Ovary (tissue), 9 donors: ENCODE results near the gene SLC25A33. TPM values are rescaled to one million over a fixed set of nuclear protein-coding genes. Genes with fewer than 3 reads are reported as not detected.

ENCODE experiments used
- DNase-seq, 5 donors: peaks; one replicate each; pipeline ENCODE4 v3.0.0-alpha.2; 2019 to 2020
- H3K27ac ChIP-seq, 2 donors: fragments of 200-600 bp; one replicate each; pipeline versions ENCODE4 v1.5.1 to v1.8.0; 2019 to 2022
- H3K27me3 ChIP-seq: fragments of 200-600 bp; one replicate; pipeline ENCODE4 v1.8.0; 2022
- H3K36me3 ChIP-seq: fragments of 200-600 bp; sonication (generic); one replicate; pipeline ENCODE4 v1.5.1; 2019
- H3K4me1 ChIP-seq: one replicate; pipeline ENCODE4 v1.8.1; 2013; ENCODE audit warnings: mild to moderate bottlenecking, moderate library complexity; ENCODE audit not compliant: insufficient read depth
- H3K4me3 ChIP-seq: fragments of 200-600 bp; sonication (generic); one replicate; pipeline ENCODE4 v1.5.1; 2017
- H3K9me3 ChIP-seq, 2 donors: fragments of 200-600 bp in 1 of 2; sonication (generic) in 1 of 2; one replicate each; pipeline versions ENCODE4 v1.5.1 to v1.8.1; 2013 to 2019; ENCODE audit warnings: mild to moderate bottlenecking in 1 of 2, moderate library complexity in 1 of 2
- EP300 ChIP-seq: sonication (generic); formaldehyde crosslinking; IDR thresholded peaks from one replicate; pipeline ENCODE4 v1.6.1; 2017; ENCODE audit warnings: antibody characterized with exemption
- POLR2A ChIP-seq: fragments of 450-650 bp; IDR thresholded peaks from one replicate; pipeline ENCODE4 v1.6.1; 2017; ENCODE audit warnings: antibody characterized with exemption, mild to moderate bottlenecking, moderate library complexity
- WGBS, 3 donors: extraction: QIAGEN DNeasy Blood & Tissue Kit in 1 of 3; methylation state at CpG; one replicate each; pipeline versions ENCODE4 v1.1.5 to v1.1.7; 2013 to 2017; 5-methylcytosine and 5-hydroxymethylcytosine counted together
- intact Hi-C, 4 donors: fragments of 100-400 bp; cut with DNase I; formaldehyde crosslinking; loops; one replicate each; pipeline versions ENCODE4 v1.11.0 to v1.15.1; 2022 to 2023
- polyA plus RNA-seq, 2 donors: library from polyadenylated mRNA; stranded (reverse); fragments of 200-250 nt in 1 of 2; fragments of 350-450 nt in 1 of 2; fragmentation: Illumina TruSeq in 1 of 2; extraction: RNeasy Lipid Tissue Mini Kit (QIAGEN cat#74804) in 1 of 2; gene quantifications; one replicate each; pipeline ENCODE4 v1.2.3, GENCODE V29; 2013 to 2014
- total RNA-seq, 7 donors: library from RNA; depleted of rRNA in 2 of 7; stranded (reverse); fragments of >200 nt in 2 of 7; fragmentation: NEBNext Ultra II Directional in 3 of 7; extraction: Animal tissue kit (Norgen Biotek cat#: 25700) in 3 of 7; gene quantifications; one replicate each; pipeline versions ENCODE4 v1.1.0 to v1.2.4, GENCODE V29; 2016 to 2023
- TF ChIP-seq, protein P1 (sequence below), 3 donors: fragments of 450-650 bp in 2 of 3; fragments of 200-600 bp in 1 of 3; IDR thresholded peaks; one replicate each; pipeline versions ENCODE4 v1.5.1 to v1.8.0; 2016 to 2022; ENCODE audit warnings: antibody characterized with exemption in 3 of 3, mild to moderate bottlenecking in 1 of 3
- donor health status: DM: no; HTN: no; CAD: no; lungs with moderate emphysema.
- donor health status: DM: no; HTN: no; CAD: no.
- donor health status: Bipolar disorder and iron deficiency.
- donor health status: DM: yes; HTN: yes; CAD: no.
- donor health status: DM: no; HTN: no; CAD: no.
- donor health status: DM: yes; HTN: yes; CAD: no.

The SLC25A33 gene
- total and polyA plus RNA-seq, 9 donors, result 1.3 to 5.9 (median 3.9) TPM

GRCh38 chr1:9595156-9595967 lies 56.1 kb downstream of the SLC25A33 start:
- peaks cover 5% of the 10 kb centered on the region for H3K4me1 ChIP-seq
- no peaks in the 10 kb centered on the region for H3K9me3 ChIP-seq
- H3K4me3 ChIP-seq, result no peak overlapping the region
- intact Hi-C loops, result no loop called here
- H3K36me3 ChIP-seq, result no peaks in the 10 kb centered on the region
- TF ChIP-seq EP300 (no peak), POLR2A (no peak)
- TF ChIP-seq, protein P1, sequence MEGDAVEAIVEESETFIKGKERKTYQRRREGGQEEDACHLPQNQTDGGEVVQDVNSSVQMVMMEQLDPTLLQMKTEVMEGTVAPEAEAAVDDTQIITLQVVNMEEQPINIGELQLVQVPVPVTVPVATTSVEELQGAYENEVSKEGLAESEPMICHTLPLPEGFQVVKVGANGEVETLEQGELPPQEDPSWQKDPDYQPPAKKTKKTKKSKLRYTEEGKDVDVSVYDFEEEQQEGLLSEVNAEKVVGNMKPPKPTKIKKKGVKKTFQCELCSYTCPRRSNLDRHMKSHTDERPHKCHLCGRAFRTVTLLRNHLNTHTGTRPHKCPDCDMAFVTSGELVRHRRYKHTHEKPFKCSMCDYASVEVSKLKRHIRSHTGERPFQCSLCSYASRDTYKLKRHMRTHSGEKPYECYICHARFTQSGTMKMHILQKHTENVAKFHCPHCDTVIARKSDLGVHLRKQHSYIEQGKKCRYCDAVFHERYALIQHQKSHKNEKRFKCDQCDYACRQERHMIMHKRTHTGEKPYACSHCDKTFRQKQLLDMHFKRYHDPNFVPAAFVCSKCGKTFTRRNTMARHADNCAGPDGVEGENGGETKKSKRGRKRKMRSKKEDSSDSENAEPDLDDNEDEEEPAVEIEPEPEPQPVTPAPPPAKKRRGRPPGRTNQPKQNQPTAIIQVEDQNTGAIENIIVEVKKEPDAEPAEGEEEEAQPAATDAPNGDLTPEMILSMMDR (IDR thresholded peaks at IDR 0.05), result no peak
- no peak overlapping the region for H3K27ac ChIP-seq
- 88 to 92% (median 89%) methylated on average over 14 to 17 of the region's 17 CpGs for WGBS, 3 donors
- no peak for DNase-seq
- no peaks in the 10 kb centered on the region for H3K27me3 ChIP-seq

- no peak overlapping the region for H3K27ac ChIP-seq
- no peak for DNase-seq
- H3K36me3 ChIP-seq, result no peaks in the 10 kb centered on the region
- WGBS, 3 donors, result 85 to 88% (median 88%) methylated on average over 12 of the region's 12 CpGs
- TF ChIP-seq POLR2A (no peak), EP300 (no peak)
- TF ChIP-seq, protein P1 (IDR thresholded peaks at IDR 0.05), result no peak
- H3K4me1 ChIP-seq, result peaks cover 5% of the 10 kb centered on the region
- no peaks in the 10 kb centered on the region for H3K9me3 ChIP-seq
- intact Hi-C loops, result no loop called here
- no peaks in the 10 kb centered on the region for H3K27me3 ChIP-seq
- no peak overlapping the region for H3K4me3 ChIP-seq
These were observed 56.7 kb downstream of the SLC25A33 start for GRCh38 chr1:9595968-9596340.

DNA sequence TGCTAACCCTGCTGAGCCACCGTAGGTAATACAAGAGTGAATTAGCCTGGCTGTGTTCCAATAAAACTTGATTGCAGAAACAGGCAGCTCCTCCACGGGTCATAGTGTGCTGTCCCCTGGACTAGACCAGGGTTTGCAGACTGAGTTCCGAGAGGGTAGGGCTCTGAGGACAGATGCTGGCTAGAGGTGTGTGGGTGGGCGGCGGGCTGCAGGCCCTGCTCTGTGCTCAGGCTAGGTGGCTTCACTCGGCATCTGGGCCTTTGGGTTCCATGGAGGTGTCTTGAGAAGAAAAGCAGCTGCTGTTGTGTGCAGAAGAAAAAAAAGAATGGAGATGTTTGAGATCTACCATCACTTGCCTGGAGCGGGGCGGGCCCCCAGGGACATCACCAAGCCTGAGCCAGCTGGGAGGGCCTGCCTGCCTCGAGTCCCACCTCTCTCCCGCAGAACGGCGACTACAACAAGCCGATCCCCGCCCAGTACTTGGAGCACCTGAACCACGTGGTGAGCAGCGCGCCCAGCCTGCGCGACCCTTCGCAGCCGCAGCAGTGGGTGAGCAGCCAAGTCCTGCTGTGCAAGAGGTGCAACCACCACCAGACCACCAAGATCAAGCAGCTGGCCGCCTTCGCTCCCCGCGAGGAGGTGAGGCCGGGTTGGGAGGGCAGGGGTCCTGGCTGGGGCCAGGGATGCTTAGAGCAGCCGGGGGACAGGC lies 57.3 kb downstream of the SLC25A33 start:
- Histone ChIP-seq H3K4me3 (no peak overlapping the region), H3K9me3 (no peaks in the 10 kb centered on the region), H3K36me3 (no peaks in the 10 kb centered on the region), H3K27ac (no peak overlapping the region), H3K4me1 (peaks cover 5% of the 10 kb centered on the region), H3K27me3 (no peaks in the 10 kb centered on the region)
- WGBS, 3 donors, result 65 to 71% (median 65%) methylated on average over 22 to 27 of the region's 27 CpGs
- intact Hi-C loops, result no loop called here
- TF ChIP-seq, protein P1 (IDR thresholded peaks at IDR 0.05), result no peak
- DNase-seq, result no peak

DNA sequence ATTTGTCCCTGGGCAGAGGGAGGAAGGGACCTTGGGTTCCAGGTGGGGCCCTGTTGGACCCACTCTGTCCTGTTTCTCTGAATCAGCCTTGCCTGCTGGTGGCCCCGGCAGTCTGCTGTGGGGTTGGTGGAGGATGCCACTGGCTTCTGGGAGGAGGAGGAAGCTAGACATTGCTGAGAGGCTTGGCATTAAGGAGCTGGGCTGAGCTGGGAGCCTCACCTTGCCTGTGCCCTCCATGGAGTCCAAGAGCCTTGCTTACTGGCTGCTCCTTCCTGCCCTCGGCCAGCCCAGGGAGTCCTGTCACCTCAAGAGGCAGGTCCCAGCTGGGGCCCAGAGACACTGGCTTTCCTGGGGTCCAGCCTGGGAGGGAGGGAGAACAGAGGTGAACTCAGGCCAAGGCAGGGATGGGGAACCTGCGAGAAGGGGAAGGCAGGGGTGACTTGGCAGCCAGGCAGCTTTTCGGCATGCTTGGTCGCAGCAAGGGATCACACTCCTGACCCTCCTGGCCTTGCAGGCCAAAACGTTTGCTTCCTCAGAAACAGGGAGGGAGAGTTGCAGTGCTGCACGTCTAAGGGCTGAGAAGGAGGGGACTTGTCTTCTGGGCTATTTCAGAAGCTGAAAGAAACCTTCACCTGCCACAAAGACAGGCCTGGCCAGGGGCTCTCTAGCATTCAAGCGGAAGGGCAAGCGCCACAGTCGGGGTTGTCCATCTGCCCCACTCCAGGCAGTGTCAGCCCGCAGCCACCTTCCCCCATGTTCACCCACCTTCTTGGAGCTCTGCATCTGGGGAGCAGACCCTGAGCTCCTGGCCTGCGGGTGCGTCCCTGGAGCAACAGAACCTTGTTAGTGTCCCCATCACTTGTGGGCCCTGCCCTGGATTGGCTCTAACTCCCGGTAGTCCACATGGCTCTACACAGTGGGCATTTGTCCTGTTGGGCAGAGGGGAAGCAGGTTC lies 58.4 kb downstream of the SLC25A33 start:
- no peaks in the 10 kb centered on the region for H3K36me3 ChIP-seq
- H3K9me3 ChIP-seq, result no peaks in the 10 kb centered on the region
- H3K27me3 ChIP-seq, result no peaks in the 10 kb centered on the region
- WGBS, 3 donors, result 78 to 80% (median 79%) methylated on average over 14 of the region's 14 CpGs
- H3K27ac ChIP-seq, result no peak overlapping the region
- TF ChIP-seq EP300 (no peak), POLR2A (no peak)
- TF ChIP-seq, protein P1 (IDR thresholded peaks at IDR 0.05), result no peak
- H3K4me1 ChIP-seq, result peaks cover 5% of the 10 kb centered on the region
- intact Hi-C loops, result no loop called here
- H3K4me3 ChIP-seq, result no peak overlapping the region
- DNase-seq, result no peak
